GM19395 (cell line): ENCODE data around the gene C6orf62.
A peak's percentile ranks its signal among the peaks of the same experiment; 100 is the strongest.
"Not testable (repeated sequence)": the region's sequence is repeated elsewhere in the genome, so short reads cannot be mapped to it uniquely, and the experiment has no call there.

Source experiments
- ATAC-seq: cut with Tn5 transposase; IDR thresholded peaks from one replicate; pipeline ENCODE4 v1.9.1; 2021; ENCODE audit warnings: mild to moderate bottlenecking, moderate library complexity; ENCODE audit not compliant: unreplicated experiment

The C6orf62 gene

GRCh38 chr6:24719125-24719971 is at the start of gene C6orf62:
Gene C6orf62, minus strand, starts transcription at chr6:24719154. Its CDS starts 486 bp downstream, at chr6:24718668.
- ATAC-seq: no peak

GRCh38 chr6:24768361-24768760 is 49.4 kb upstream of the C6orf62 start:
- no peak for ATAC-seq

- ATAC-seq: no peak
These were observed 47.9 kb upstream of the C6orf62 start for GRCh38 chr6:24766680-24767462.

- not testable (repeated sequence) for ATAC-seq
These were observed 47.0 kb upstream of the C6orf62 start for GRCh38 chr6:24765968-24766367.

- ATAC-seq: not testable (repeated sequence)
These were observed 46.2 kb upstream of the C6orf62 start for GRCh38 chr6:24764833-24765828.

- no peak for ATAC-seq
These were observed 44.6 kb upstream of the C6orf62 start for GRCh38 chr6:24763578-24763977.

GRCh38 chr6:24761851-24762250 is 42.9 kb upstream of the C6orf62 start:
- ATAC-seq: no peak

GRCh38 chr6:24761193-24761835 is 42.4 kb upstream of the C6orf62 start:
- no peak for ATAC-seq

GRCh38 chr6:24760210-24760609 is 41.3 kb upstream of the C6orf62 start:
- no peak for ATAC-seq

- ATAC-seq: no peak
These were observed 40.8 kb upstream of the C6orf62 start for GRCh38 chr6:24759718-24760117.

- ATAC-seq: no peak
These were observed 38.7 kb upstream of the C6orf62 start for GRCh38 chr6:24757611-24758010.

GRCh38 chr6:24755279-24755678 is 36.3 kb upstream of the C6orf62 start:
- no peak for ATAC-seq

- not testable (repeated sequence) for ATAC-seq
These were observed 35.4 kb upstream of the C6orf62 start for GRCh38 chr6:24754378-24754777.

- no peak for ATAC-seq
These were observed 34.6 kb upstream of the C6orf62 start for GRCh38 chr6:24753545-24753944.

GRCh38 chr6:24752917-24753492 is 34.1 kb upstream of the C6orf62 start:
- ATAC-seq: no peak

GRCh38 chr6:24752503-24752902 is 33.5 kb upstream of the C6orf62 start:
- no peak for ATAC-seq

- ATAC-seq: not testable (repeated sequence)
These were observed 31.9 kb upstream of the C6orf62 start for GRCh38 chr6:24750878-24751277.

- ATAC-seq: no peak
These were observed 30.3 kb upstream of the C6orf62 start for GRCh38 chr6:24749297-24749696.

- ATAC-seq: no peak
These were observed 26.0 kb upstream of the C6orf62 start for GRCh38 chr6:24744911-24745310.

GRCh38 chr6:24743944-24744335 is 25.0 kb upstream of the C6orf62 start:
- peak; percentile 56 for ATAC-seq
